SK-N-SH (cell line): ENCODE data around the gene SLC10A6. TPM values are rescaled to one million over a fixed set of nuclear protein-coding genes. Genes with fewer than 3 reads are reported as not detected.

Source experiments
- CTCF ChIA-PET: fragments of 300-600, 350-600 bp; formaldehyde crosslinking; extraction: SDS; loops from one replicate; lab custom pipeline; 2021; lab: Yijun Ruan, JAX
- POLR2A ChIA-PET: fragments of 350-600 bp; sonication (Branson Sonifier 250); formaldehyde crosslinking; extraction: SDS; loops from one replicate; lab custom pipeline; 2020; ENCODE audit warnings: antibody characterized with exemption, inconsistent platforms; lab: Yijun Ruan, JAX
- DNase-seq: peaks from one replicate; pipeline ENCODE4 v3.0.0; 2012
- H2AFZ ChIP-seq: fragments of 200-600 bp; sonication (generic); 2 replicates; pipeline ENCODE4 v1.8.1; 2016; ENCODE audit warnings: antibody characterized with exemption, mild to moderate bottlenecking, low read depth
- H3F3A ChIP-seq: fragments of 200-600 bp; sonication (generic); replicated peaks from 2 replicates; pipeline ENCODE3; 2016; ENCODE audit warnings: antibody characterized with exemption, mild to moderate bottlenecking; ENCODE audit not compliant: insufficient read depth
- H3K27ac ChIP-seq, 2 experiments: fragments of 200-500 bp in 1 of 2; fragments of 200-600 bp in 1 of 2; sonication (Bioruptor generic) in 1 of 2; sonication (generic), shearing (Covaris generic) in 1 of 2; 2 replicates each; pipeline versions ENCODE4 v1.5.1 to v1.6.1; 2014 to 2016; ENCODE audit warnings: low read depth in 2 of 2, inconsistent platforms in 1 of 2, low read length in 1 of 2, mild to moderate bottlenecking in 1 of 2, mixed read lengths in 1 of 2
- H3K27me3 ChIP-seq: fragments of 200-600 bp; sonication (generic), shearing (Covaris generic); 2 replicates; pipeline ENCODE4 v1.6.1; 2016; ENCODE audit warnings: mixed run types; ENCODE audit not compliant: insufficient read depth
- H3K36me3 ChIP-seq, 2 experiments: fragments of 200-500 bp in 1 of 2; fragments of 200-600 bp in 1 of 2; sonication (Bioruptor generic) in 1 of 2; sonication (generic) in 1 of 2; replicated peaks in 1 of 2; 2 replicates each; pipeline versions ENCODE3 to v1.5.1; 2014 to 2016; ENCODE audit warnings: low read length in 1 of 2, mild to moderate bottlenecking in 1 of 2; ENCODE audit not compliant: insufficient read depth in 2 of 2, control insufficient read depth in 1 of 2
- H3K4me1 ChIP-seq, 2 experiments: fragments of 200-500 bp in 1 of 2; fragments of 200-600 bp in 1 of 2; sonication (Bioruptor generic) in 1 of 2; sonication (generic), shearing (Covaris generic) in 1 of 2; 2 replicates each; pipeline versions ENCODE4 v1.5.1 to v1.6.1; 2014 to 2016; ENCODE audit warnings: low read depth in 1 of 2, low read length in 1 of 2, mixed run types in 1 of 2; ENCODE audit not compliant: insufficient read depth in 2 of 2, control insufficient read depth in 1 of 2
- H3K4me2 ChIP-seq: fragments of 200-600 bp; sonication (generic), shearing (Covaris generic); 2 replicates; pipeline ENCODE4 v1.6.1; 2017; ENCODE audit warnings: mixed run types
- H3K4me3 ChIP-seq, 2 experiments: fragments of 200-500 bp in 1 of 2; fragments of 200-600 bp in 1 of 2; sonication (Bioruptor generic) in 1 of 2; sonication (generic), shearing (Covaris generic) in 1 of 2; 2 replicates each; pipeline versions ENCODE4 v1.5.1 to v1.8.1; 2014 to 2016; ENCODE audit warnings: low read depth in 2 of 2, inconsistent platforms in 1 of 2, low read length in 1 of 2, mild to moderate bottlenecking in 1 of 2, mixed read lengths in 1 of 2, moderate library complexity in 1 of 2
- H3K79me2 ChIP-seq: fragments of 200-600 bp; sonication (generic); 2 replicates; pipeline ENCODE4 v1.8.1; 2017; ENCODE audit warnings: mild to moderate bottlenecking; ENCODE audit not compliant: insufficient read depth
- H3K9ac ChIP-seq: fragments of 200-600 bp; sonication (generic); 2 replicates; pipeline ENCODE4 v1.6.1; 2017; ENCODE audit warnings: mixed run types
- H3K9me2 ChIP-seq: fragments of 200-600 bp; sonication (generic); 2 replicates; pipeline ENCODE4 v1.6.1; 2017; ENCODE audit warnings: mixed run types
- H3K9me3 ChIP-seq: fragments of 200-600 bp; sonication (generic); 2 replicates; pipeline ENCODE4 v1.6.1; 2017; ENCODE audit warnings: mixed run types, mild to moderate bottlenecking, moderate library complexity
- H4K20me1 ChIP-seq: fragments of 200-600 bp; sonication (generic); 2 replicates; pipeline ENCODE4 v1.6.1; 2017; ENCODE audit warnings: mild to moderate bottlenecking, mixed run types; ENCODE audit not compliant: insufficient read depth
- CHD2 ChIP-seq: fragments of 150-350 bp; IDR thresholded peaks from 2 replicates; pipeline ENCODE4 v1.6.1; 2018; ENCODE audit warnings: low read length; ENCODE audit not compliant: partially characterized antibody
- FOXM1 ChIP-seq: IDR thresholded peaks from 2 replicates; pipeline ENCODE4 v1.4.0; 2012; ENCODE audit warnings: low read depth, mild to moderate bottlenecking
- GABPA ChIP-seq: IDR thresholded peaks from 2 replicates; pipeline ENCODE4 v1.4.0; 2012; ENCODE audit warnings: low read depth, mild to moderate bottlenecking
- GATA2 ChIP-seq: sonication (generic); formaldehyde crosslinking; IDR thresholded peaks from 2 replicates; pipeline ENCODE4 v1.5.0; 2020; ENCODE audit warnings: mild to moderate bottlenecking, missing genetic modification reagents
- JUND ChIP-seq: IDR thresholded peaks from 2 replicates; pipeline ENCODE4 v1.4.0; 2012
- MXI1 ChIP-seq: IDR thresholded peaks from 2 replicates; pipeline ENCODE4 v1.6.1; 2012; ENCODE audit warnings: mild to moderate bottlenecking, low read depth, low read length, improper control_type of control experiment
- NFIC ChIP-seq: IDR thresholded peaks from 2 replicates; pipeline ENCODE4 v1.4.0; 2012; ENCODE audit warnings: borderline replicate concordance
- RAD21 ChIP-seq: IDR thresholded peaks from 2 replicates; pipeline ENCODE4 v1.6.1; 2012; ENCODE audit warnings: mild to moderate bottlenecking, low read length
- RXRA ChIP-seq: IDR thresholded peaks from 2 replicates; pipeline ENCODE4 v1.4.0; 2012; ENCODE audit warnings: low read depth, mild to moderate bottlenecking, borderline replicate concordance
- TCF12 ChIP-seq: IDR thresholded peaks from 2 replicates; pipeline ENCODE4 v1.4.0; 2012
- TEAD4 ChIP-seq: IDR thresholded peaks from 2 replicates; pipeline ENCODE4 v1.4.0; 2012; ENCODE audit warnings: mild to moderate bottlenecking, borderline replicate concordance; ENCODE audit not compliant: insufficient read depth
- WGBS: methylation state at CpG from one replicate; pipeline ENCODE4 v1.1.6; 2017; ENCODE audit warnings: low lambda C conversion rate; 5-methylcytosine and 5-hydroxymethylcytosine counted together
- polyA plus RNA-seq, 3 experiments: library from polyadenylated mRNA; depleted of rRNA; stranded (reverse); fragments of >200 nt; gene quantifications; 2 replicates each; pipeline ENCODE4 v1.2.3, GENCODE V29; 2012
- TF ChIP-seq, protein P1 (sequence below): fragments of 150-350 bp; IDR thresholded peaks from 2 replicates; pipeline ENCODE4 v1.6.1; 2016; ENCODE audit warnings: mild to moderate bottlenecking, low read depth, low read length
- TF ChIP-seq, protein P2 (sequence below): fragments of 150-350 bp; IDR thresholded peaks from 2 replicates; pipeline ENCODE4 v1.6.1; 2017; ENCODE audit warnings: antibody characterized with exemption, low read length, low read depth, borderline replicate concordance
- TF ChIP-seq, protein P3 (sequence below): IDR thresholded peaks from 2 replicates; pipeline ENCODE4 v1.4.0; 2012; ENCODE audit warnings: low read depth, borderline replicate concordance
- TF ChIP-seq, protein P4 (sequence below): IDR thresholded peaks from 2 replicates; pipeline ENCODE4 v1.4.0; 2012; ENCODE audit warnings: low read depth, borderline replicate concordance

Gene SLC10A6, protein sequence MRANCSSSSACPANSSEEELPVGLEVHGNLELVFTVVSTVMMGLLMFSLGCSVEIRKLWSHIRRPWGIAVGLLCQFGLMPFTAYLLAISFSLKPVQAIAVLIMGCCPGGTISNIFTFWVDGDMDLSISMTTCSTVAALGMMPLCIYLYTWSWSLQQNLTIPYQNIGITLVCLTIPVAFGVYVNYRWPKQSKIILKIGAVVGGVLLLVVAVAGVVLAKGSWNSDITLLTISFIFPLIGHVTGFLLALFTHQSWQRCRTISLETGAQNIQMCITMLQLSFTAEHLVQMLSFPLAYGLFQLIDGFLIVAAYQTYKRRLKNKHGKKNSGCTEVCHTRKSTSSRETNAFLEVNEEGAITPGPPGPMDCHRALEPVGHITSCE
- polyA plus RNA-seq (2012; rRNA removed) = not detected in 2 replicates
- not detected in 2 replicates for polyA plus RNA-seq (2012; cell fraction: cytosol; rRNA removed)
- not detected in 2 replicates for polyA plus RNA-seq (2012; cell fraction: nucleus; rRNA removed)

DNA sequence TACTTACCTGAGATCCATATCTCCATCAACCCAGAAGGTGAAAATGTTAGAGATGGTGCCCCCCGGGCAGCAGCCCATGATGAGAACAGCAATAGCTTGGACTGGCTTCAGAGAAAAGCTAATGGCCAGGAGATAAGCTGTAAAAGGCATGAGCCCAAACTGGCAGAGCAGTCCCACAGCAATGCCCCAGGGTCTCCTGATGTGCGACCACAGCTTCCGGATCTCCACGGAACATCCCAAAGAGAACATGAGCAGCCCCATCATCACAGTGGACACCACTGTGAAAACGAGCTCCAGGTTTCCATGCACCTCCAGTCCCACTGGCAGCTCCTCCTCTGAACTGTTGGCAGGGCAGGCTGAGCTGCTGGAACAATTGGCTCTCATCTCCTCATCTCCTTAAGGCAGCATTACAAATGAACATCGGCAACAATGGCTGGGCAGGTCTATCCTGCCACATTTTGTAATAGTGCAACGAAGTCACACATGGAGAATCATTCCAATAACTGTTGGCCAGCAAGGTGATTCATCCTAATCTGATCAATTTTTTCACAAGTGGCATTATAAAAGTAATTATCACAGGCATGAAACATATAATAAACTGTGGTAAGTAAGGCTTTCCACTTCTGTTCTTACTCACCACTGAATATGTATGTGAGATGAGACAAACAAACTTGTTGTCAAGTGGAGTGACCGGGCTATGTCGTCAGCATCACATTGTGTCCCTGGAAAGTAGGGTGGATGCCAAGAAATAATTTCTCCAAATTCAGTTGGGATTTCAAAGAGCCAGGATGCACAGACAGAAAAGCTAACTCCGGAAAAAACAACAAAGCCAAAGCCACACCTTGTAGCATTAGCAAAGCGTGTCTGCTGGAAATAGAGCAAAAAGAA lies at the start of gene SLC10A6:
Gene SLC10A6 (minus strand): TSS at position 653 of the 888 bp plus-strand sequence. CDS start 269 bp downstream, at position 384.
- ChIA-PET POLR2A (no interaction called here), CTCF (interaction anchor here (0.8 to 1.2 kb wide), 3 partner anchors 41 to 353 kb away, joined by 3 to 4 read pairs (median 3); no protein-coding TSS in a partner anchor)
- H3K4me2 ChIP-seq = no peak within 1 kb of the TSS

More for the DNA sequence above, at the start of gene SLC10A6:
- Histone ChIP-seq H3K27ac (no peak within 1 kb of the TSS), H3K36me3 (no peaks in the 10 kb centered on the region), H3K9me3 (no peaks in the 10 kb centered on the region), H3K4me3 (no peak within 1 kb of the TSS), H3F3A (no peaks in the 10 kb centered on the region), H4K20me1 (no peaks in the 10 kb centered on the region), H2AFZ (no peak within 1 kb of the TSS), H3K27me3 (no peaks in the 10 kb centered on the region), H3K79me2 (no peaks in the 10 kb centered on the region), H3K4me1 (no peaks in the 10 kb centered on the region), H3K9ac (no peak within 1 kb of the TSS), H3K9me2 (no peaks in the 10 kb centered on the region)
- no peak for DNase-seq
- TF ChIP-seq MXI1 (no peak), JUND (no peak), FOXM1 (no peak), GATA2 (CRISPR knock-in tag) (no peak), CHD2 (no peak), TCF12 (no peak), RXRA (no peak), NFIC (no peak), TEAD4 (no peak), RAD21 (no peak), GABPA (no peak)
- TF ChIP-seq, protein P1, sequence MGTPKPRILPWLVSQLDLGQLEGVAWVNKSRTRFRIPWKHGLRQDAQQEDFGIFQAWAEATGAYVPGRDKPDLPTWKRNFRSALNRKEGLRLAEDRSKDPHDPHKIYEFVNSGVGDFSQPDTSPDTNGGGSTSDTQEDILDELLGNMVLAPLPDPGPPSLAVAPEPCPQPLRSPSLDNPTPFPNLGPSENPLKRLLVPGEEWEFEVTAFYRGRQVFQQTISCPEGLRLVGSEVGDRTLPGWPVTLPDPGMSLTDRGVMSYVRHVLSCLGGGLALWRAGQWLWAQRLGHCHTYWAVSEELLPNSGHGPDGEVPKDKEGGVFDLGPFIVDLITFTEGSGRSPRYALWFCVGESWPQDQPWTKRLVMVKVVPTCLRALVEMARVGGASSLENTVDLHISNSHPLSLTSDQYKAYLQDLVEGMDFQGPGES = no peak
- TF ChIP-seq, protein P2, sequence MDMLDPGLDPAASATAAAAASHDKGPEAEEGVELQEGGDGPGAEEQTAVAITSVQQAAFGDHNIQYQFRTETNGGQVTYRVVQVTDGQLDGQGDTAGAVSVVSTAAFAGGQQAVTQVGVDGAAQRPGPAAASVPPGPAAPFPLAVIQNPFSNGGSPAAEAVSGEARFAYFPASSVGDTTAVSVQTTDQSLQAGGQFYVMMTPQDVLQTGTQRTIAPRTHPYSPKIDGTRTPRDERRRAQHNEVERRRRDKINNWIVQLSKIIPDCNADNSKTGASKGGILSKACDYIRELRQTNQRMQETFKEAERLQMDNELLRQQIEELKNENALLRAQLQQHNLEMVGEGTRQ = no peak
- TF ChIP-seq, protein P3, sequence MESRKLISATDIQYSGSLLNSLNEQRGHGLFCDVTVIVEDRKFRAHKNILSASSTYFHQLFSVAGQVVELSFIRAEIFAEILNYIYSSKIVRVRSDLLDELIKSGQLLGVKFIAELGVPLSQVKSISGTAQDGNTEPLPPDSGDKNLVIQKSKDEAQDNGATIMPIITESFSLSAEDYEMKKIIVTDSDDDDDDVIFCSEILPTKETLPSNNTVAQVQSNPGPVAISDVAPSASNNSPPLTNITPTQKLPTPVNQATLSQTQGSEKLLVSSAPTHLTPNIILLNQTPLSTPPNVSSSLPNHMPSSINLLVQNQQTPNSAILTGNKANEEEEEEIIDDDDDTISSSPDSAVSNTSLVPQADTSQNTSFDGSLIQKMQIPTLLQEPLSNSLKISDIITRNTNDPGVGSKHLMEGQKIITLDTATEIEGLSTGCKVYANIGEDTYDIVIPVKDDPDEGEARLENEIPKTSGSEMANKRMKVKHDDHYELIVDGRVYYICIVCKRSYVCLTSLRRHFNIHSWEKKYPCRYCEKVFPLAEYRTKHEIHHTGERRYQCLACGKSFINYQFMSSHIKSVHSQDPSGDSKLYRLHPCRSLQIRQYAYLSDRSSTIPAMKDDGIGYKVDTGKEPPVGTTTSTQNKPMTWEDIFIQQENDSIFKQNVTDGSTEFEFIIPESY = no peak
- TF ChIP-seq, protein P4, sequence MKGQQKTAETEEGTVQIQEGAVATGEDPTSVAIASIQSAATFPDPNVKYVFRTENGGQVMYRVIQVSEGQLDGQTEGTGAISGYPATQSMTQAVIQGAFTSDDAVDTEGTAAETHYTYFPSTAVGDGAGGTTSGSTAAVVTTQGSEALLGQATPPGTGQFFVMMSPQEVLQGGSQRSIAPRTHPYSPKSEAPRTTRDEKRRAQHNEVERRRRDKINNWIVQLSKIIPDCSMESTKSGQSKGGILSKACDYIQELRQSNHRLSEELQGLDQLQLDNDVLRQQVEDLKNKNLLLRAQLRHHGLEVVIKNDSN = no peak
- 77% methylated on average over 9 of the region's 11 CpGs for whole genome bisulfite sequencing
